ENCODE data around the gene TMEM205.

DNA sequence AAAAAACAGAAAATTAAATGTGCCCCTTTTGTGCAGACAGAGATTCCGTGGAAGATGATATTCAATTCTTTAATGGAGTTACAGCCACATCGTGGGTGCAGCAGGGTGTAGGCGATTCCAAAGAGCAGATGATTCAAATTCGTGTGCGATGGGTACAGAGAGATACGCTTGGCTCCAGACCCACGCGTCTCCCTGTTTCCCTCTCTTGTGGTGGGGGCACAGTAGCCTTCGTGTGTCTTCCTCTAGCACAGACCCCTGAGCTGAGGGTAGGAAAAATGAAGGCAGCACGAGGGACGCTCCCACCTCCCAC lies 45.3 kb downstream of the TMEM205 start:
- TF ChIP-seq ZNF790 (CRISPR knock-in tag; IDR thresholded peaks at IDR 0.05; ENCODE audit: borderline replicate concordance) (no peak), ZNF124 (CRISPR knock-in tag; IDR thresholded peaks at IDR 0.05) (no peak), ATF1 (CRISPR knock-in tag; IDR thresholded peaks at IDR 0.05) (no peak), SMAD1 (CRISPR knock-in tag; IDR thresholded peaks at IDR 0.05; ENCODE audit: borderline replicate concordance, low read depth) (no peak), ZNF674 (CRISPR knock-in tag; IDR thresholded peaks at IDR 0.05; ENCODE audit: low read depth) (no peak), POLR2AphosphoS5 (IDR thresholded peaks at IDR 0.05; ENCODE audit: low read depth, low read length) (no peak), IRF2 (CRISPR knock-in tag; IDR thresholded peaks at IDR 0.05) (no peak), CREM (IDR thresholded peaks at IDR 0.05) (no peak), CREM (CRISPR knock-in tag; IDR thresholded peaks at IDR 0.05) (no peak), ZNF274 (CRISPR knock-in tag; IDR thresholded peaks at IDR 0.05) (no peak), POLR2A (IDR thresholded peaks at IDR 0.05; ENCODE audit: insufficient read depth in 1 of 2, low read depth in 2 of 2, low read length in 2 of 2) (no peak), SIX1 (CRISPR knock-in tag; IDR thresholded peaks at IDR 0.05; ENCODE audit: borderline replicate concordance) (no peak), ZBTB7A (CRISPR knock-in tag; IDR thresholded peaks at IDR 0.05) (no peak)
- TF ChIP-seq, protein P1, sequence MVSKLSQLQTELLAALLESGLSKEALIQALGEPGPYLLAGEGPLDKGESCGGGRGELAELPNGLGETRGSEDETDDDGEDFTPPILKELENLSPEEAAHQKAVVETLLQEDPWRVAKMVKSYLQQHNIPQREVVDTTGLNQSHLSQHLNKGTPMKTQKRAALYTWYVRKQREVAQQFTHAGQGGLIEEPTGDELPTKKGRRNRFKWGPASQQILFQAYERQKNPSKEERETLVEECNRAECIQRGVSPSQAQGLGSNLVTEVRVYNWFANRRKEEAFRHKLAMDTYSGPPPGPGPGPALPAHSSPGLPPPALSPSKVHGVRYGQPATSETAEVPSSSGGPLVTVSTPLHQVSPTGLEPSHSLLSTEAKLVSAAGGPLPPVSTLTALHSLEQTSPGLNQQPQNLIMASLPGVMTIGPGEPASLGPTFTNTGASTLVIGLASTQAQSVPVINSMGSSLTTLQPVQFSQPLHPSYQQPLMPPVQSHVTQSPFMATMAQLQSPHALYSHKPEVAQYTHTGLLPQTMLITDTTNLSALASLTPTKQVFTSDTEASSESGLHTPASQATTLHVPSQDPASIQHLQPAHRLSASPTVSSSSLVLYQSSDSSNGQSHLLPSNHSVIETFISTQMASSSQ (IDR thresholded peaks at IDR 0.05; ENCODE audit: low read depth) = no peak
- TF ChIP-seq, protein P1 (CRISPR knock-in tag; IDR thresholded peaks at IDR 0.05; ENCODE audit: borderline replicate concordance) = no peak
